NCI-H226 (cell line): Measurements from ENCODE around the gene EXOC1L.
A peak's percentile ranks its signal among the peaks of the same experiment; 100 is the strongest.

ENCODE experiments used
- DNase-seq: peaks from one replicate; pipeline ENCODE4 v3.0.0-alpha.2; 2015

Gene EXOC1L, protein sequence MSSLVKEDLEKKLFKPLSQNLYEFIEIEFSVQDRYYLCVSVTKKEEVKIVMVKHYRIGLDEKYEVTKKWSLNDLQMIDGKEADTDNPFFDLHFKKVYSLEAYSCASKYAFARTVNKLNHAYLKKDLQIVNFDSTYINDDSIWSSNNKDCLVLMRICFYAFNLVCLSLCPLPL

DNA sequence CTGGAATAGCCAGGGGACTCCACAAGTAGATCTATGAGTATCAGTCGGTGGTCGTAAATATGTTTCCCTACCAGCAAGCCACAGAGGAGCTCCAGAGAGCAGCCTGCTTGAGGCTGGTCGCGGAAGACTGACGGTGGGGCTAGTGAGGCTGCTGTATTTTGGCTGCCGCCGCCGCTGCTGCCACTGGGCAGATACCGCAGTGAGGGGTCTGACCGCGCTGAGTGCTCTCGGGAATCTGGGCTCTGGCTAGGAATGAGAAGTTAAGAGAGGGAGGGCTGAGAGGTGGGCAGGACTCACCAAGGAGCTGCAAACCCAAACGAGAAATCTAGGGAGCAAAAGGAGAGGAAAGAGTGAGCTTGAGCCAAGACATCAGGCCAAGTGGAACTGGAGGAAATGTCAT is at the start of gene EXOC1L:
TSS of gene EXOC1L (plus strand) at position 157 of the 400 bp plus-strand sequence. CDS start at position 394, 237 bp downstream.
- no peak for DNase-seq

DNA sequence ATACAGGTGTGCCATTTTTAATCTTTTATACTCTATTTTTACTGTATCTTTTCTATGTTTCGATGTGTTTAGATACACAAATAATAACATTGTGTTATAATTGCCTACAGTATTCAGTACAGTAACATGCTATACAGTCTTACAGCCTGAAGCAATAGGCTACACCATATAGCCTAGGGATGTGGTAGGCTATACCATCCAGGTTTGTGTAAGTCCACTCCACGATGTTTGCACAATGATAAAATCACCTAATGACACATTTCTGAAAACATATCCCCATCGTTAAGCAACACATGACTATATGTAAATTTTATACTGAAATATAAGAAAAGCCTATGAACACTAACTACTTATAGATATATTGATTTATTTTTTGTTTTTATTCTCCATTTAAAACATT is 48.9 kb upstream of the EXOC1L start:
- no peak for DNase-seq

DNA sequence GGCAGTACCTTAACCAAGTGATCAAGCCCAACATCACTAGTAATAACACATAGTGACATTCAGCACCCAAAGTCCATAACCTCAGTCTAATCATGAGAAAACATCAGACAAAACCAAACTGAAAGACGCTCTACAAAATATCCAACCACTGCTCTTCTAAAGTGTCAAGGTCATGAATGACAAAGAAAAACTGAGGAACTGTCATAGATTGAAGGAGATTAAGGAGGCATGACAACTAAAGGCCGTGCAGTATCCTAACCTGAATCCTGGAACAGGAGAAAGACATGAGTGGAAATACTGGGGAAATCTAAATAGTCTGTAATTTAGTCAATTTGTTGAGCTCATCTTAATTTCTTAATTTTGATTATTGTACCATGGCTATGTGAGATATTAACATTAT is 38.2 kb upstream of the EXOC1L start:
- DNase-seq: no peak

DNA sequence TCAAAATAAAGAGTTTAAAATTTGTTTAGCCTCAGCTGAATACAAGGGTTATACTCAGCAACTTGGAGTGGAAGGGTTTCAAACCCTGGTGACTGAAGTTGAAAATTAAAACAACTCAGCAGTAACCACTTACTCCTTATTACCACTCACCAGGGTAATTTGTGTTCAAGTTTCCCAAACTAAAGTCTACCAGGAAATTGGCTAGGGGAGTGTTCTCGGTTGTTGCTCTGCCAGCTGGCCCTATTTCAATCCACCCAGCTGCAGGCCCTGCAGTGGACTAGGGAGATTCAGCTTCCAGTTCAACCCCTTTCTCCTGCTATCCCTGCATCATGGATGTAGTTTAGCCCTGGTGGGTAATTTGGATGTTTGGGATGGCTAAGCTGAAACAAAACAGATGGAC is 37.8 kb upstream of the EXOC1L start:
- no peak for DNase-seq

DNA sequence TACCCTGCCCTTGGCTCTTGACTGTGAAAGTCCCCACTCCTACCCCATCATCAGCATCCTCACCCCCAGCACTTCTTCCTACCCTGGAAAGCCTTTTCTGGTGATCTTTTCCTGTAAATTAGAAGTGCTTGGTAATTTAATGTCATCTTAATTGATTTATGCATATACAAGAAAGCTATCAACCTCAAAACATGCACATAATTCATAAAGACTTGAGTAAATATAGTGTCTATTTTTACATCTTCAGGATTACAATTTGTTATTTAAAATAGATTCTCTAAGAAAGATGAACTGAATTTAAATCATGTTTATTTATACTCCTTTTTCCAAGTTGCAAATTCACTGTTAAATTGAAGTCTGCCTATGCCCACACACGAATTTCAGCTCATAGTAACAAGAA is 36.0 kb upstream of the EXOC1L start:
- DNase-seq: no peak

DNA sequence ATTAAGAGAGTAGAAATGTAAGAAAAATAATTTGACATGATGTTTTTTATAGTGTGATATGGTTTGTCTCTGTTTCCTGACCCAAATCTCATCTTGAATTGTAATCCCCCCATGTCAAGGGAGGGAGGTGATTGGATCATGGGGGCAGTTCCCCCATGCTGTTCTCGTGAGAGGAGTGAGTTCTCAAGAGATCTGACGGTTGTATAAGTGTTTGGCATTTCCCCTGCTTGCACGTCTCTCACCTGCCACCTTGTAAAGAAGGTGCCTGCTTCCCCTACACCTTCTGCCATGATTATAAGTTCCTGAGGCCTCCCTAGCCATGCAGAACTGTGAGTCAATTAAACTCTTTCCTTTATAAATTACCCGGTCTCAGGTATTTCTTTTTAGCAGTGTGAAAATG is 34.8 kb upstream of the EXOC1L start:
- DNase-seq: no peak

DNA sequence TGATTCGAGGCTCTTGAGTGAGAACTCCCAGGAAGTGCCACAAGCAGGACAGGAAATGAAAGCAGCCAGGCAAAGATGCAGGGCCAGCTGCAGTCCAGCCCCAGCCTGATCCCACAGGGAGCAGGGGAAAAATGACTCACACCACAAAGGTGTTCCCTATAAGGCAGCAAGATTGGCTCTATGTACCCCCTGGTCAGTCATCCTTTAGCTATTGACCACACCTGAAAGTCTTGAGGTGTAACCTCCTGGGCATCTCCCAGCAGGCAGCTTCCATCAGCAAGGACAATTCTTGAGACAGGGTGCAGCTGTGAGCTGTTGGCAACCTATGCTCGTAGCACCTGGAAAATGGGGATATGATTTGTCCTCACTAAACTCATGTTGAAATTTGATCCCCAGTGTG is 27.9 kb upstream of the EXOC1L start:
- DNase-seq: peak; percentile 17

DNA sequence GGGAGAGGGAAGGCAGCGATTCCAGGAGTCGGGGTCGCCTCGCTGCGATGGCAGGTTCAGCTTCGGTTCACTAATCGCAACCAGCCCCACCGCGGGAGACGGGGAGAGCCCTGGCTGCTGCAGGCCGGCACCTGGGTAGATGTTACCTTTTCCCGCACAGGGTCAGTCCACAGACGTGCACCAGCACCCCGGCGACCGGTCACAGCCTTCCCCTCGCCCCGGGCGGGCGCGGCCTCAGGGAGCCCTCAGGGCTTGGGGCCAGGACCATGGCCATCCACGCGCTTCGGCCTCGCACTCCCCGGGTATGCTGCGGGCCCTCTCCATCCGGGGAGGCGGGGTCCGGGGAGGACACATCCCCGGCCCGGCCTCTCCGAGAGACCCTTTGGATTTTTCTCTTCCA is 26.1 kb upstream of the EXOC1L start:
- DNase-seq: no peak

DNA sequence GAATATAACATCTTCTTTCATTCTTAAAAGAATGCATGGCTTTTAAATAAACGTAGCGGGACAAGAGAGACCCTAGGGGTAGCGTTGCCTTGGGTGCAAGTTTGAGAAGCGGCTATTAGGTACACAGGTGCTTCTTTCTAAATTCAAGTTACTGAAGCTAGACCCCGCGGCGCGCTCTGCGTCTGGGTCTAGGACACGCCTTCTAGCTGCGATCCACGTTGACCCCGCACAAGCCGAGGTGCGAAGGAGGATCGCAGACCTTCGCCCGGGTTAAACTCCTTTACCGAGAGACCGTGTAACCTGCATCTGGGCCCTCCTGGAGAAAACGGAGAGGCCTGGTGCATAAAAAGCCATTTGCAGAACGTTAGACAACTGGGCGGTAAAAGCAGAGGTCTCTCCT is 25.5 kb upstream of the EXOC1L start:
- DNase-seq: no peak

DNA sequence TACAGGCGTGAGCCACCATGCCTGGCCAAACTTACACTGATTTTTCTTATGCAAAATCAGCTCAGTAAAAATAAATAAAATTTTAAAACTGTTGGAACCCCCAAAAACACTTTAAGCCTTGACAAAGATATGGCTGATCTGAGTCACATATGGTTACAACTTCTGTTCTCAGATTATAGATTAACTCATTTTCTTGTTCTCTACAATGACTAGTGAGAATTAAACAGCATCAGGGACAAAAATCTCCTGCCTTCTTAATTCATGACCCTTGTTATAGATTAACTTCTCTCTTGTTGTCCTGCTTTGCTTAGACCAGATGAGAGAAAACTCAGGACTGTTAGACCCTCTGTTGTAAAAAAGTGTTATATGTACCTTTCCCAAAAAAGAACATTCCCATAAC is 24.2 kb upstream of the EXOC1L start:
- DNase-seq: no peak

DNA sequence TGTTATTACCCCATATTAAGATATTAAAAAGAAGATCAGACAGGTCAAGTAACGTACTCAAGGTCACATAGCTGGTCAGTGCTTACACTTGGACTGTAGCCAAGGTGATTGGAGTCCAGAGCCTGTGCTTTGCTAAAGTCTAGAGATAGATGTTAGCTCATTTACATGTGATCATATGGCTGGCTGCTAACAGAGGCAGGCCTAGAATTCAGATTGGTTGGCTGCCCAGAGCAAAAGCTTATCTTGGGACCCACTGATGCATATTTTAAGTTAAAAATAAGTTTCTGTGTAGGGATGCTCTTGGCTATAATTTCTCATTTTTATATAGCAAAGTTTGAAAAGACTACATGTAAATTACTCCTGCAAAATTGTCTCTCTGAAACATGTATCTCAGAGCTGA is 18.1 kb upstream of the EXOC1L start:
- no peak for DNase-seq

DNA sequence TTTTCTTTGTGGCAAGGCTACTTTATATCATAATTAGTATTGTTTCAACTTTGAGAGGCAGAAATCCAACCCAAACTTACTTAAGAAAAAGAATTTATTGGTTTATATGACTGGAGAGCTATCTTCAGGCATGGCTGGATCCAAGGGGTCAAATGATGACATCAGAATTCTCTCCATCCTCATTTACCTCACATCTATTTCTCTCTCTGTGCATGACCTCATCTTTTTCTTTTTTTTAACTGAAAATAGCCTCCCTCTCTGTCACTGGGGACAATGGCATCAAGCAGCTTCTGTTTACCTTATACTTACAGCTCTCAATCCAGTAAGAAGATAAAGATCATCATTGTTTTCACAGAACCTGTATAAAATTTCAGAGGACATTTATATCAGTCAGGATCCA is 12.0 kb upstream of the EXOC1L start:
- DNase-seq: no peak

DNA sequence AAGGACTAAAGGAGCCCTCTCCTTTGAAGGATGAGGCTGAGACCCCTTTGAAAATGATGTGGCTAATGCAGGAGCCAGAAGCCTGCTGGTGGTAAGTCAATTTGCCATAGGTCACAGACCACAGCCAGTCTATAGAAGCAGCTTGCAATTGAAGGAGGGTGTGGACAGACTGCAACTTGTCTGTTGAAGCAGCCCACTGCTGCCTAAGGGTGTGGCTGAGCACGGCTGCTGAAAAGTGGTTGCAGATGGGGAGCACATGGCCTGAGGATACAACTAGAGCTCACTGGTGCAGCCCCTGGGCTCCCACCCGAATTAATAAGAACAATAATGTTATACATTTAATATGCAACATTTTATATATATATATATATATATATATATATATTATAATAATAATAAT is 11.4 kb upstream of the EXOC1L start:
- no peak for DNase-seq

DNA sequence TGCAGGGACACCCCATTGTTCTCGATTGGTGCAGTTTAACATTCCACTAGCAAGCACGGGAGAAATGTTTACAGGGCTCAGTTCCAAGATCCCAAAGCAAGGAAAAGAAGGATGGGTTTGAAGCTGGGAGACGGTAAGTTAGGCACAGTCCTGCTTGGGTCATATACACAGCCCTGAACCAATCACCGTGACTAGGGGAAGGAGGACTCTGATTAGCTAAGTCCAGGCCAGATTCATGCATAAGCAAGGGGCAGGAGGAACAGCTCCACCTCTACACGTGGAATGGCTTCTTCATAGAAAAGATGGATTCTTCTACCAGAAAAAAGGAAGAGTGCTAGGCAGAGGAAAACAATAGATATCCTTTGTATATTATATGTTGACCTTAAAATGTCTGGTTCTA is 11.0 kb upstream of the EXOC1L start:
- DNase-seq: no peak

DNA sequence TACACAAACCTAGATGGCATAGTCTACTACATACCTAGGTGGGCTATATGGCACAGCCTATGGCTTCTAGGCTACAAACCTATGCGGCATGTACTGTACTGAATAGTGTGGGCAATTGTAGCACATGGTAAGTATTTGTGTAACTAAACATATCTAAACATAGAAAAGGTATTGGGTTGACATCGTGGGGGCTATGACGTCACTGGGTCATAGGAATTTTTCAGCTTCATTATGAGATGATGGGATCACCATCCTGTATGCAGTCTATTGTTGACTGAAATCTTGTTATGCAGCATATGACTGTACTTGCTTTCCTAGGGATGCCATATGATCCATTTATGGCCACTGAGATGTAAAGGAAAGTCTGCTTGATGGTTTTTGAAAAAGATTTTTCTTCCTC is 1.9 kb upstream of the EXOC1L start:
- DNase-seq: no peak

DNA sequence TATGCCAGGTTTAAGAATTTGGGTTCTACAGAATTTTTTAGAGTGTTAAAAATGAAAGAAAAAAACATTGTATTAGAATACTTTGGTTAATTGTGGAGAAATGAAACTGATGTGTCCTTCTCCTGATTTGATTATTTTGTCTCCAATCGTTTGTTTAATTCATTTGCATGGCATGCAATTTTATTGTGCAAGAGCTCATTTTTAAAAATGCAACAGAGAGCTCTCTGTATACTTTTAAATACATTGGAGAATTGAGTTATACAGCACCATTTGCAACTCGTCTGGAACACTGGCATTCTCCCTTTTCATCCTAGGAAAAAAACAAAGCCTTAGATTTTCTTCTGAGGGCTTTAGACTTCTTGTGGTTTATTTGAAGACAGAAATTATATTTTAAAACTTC is 689 bp downstream of the EXOC1L start:
- no peak for DNase-seq

DNA sequence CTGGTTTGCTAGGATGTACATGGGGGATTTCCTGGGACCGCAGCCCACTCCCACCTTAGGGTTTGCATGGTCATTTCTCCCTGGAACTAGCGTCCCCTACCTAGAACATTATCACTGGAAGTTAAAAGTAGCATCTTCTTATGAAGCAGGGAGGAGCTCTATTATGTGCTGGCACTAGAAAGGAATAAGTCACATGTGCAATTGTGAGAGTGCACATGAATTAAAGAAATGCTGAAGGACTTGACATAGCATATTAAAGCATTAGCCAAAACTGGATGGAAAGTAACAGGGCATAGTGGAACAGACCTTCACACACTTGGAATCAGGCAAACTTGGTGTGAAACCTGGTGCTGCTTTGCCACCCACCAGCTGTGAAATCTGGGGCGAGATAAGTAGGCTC is 2.7 kb downstream of the EXOC1L start:
- DNase-seq: no peak

DNA sequence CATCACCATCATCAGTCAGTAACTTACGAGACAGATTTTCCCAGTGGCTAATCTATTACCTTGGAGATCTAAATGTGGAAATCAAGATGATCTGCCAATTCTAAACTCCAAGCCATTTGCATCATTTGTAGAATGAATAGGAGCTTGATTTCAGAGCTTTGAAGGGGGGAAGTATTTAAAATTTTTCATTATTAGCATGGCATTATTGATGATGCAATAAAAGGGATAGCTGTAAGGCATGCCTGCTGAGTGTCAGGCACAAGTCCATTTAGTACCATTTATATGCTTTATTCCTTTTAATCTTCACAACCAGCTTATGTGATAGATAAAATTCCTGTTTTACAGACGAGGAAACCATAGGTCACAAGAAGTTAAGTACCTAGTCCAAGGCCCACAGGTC is 5.3 kb downstream of the EXOC1L start:
- DNase-seq: no peak

DNA sequence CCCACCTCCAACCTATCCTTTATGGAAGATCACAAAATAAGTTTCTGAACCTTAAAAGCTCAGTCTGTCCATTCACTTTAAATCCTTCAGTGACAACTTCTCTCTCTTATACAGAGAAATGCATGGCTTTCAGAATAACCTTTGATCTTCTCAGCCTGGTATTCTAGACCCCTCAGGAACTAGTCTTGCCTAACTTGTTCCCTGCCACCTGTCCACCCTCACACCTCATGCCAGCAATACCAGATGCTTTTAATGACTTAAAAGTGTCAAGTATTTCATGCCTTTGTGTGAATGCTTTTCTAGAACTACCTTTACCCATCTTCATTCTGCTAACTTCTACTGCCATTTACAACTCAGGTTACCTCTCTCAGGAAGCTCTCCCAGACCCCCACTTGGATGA is 7.4 kb downstream of the EXOC1L start:
- DNase-seq: no peak

DNA sequence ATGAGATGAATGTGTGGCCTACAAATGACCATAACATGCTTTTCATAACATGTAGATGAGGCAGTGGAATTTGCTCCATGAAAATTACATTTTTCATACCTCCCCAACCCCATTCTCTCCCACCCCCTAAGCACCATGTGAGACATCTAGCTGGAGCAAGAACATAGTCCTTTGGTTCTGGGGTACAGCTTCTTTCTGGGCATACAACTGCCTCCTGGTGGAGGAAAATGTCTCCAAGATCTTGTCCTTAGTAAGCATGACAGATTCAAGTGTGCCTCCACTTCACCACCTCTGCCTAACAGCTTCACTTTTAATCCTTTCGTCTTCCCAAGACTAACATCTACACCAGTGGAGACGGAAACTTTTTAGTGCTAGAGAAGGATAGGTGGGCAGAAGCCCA is 8.0 kb downstream of the EXOC1L start:
- DNase-seq: no peak

DNA sequence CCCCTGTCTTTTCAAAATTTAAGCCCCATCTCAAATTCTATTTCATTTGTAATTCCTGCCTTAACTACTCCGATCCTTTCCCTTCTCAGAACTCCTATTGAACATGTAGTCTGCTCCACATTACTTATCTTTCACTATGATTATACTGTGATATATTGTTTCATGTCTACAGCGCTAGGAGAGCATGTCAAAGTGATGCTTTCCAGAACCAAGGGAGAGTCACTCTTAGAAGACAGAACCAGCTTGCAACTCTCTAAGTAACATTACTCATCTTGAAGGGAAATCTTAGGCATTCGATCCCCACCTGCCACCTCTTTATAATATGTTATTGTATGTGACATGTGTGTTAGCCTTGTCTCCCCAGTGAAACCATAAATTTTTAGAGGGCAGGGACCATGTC is 10.5 kb downstream of the EXOC1L start:
- no peak for DNase-seq

DNA sequence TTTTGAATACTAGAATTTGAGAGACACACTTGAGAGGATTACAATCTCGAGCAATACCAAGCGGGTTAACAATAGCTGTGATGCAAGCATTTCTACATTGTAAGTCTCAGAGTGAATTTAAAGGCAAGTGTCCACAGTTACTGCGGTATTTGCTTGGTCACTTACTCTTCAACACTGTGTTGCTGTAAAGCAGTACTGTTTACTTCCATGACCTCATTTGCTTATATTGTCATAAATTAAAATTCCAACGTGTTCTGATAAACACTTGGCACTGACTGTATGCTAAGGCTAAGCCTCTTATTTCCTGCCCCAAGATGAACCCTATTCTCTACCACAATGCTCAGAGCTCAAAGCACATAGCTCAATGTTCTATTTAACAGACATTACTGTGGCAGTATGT is 11.1 kb downstream of the EXOC1L start:
- no peak for DNase-seq

DNA sequence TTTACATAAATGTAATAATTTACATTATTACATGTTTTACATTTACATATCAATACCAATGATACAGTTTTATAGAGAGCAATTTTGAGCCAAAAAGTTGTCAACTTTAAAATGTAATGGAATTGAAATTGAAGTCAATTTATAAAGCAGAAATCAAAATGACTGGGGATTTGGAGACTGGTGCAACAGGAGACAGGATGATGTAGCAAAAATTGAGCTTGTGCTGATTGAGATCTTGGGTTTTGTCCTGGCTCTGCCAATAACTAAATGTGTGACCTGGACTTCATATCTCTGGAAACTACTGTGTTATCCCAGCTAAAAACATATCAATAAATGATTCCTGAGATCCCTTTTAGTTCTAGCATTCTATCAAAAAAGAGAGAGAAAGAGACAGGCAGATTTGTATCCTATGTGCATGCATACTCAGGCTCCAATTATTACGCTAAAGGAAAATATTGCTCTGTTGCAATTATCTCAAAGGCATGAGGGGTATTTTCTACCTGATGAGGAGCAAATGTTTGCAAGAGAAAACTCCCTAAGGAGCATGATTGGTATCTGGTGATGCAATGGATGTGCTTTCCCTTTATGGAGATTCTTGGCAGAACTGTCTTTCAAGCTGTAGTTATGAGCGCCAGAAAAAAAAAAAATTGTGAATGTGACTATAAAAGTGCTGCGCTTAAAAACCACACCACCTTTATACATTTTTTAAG is 14.7 kb downstream of the EXOC1L start:
- DNase-seq: peak; percentile 57

DNA sequence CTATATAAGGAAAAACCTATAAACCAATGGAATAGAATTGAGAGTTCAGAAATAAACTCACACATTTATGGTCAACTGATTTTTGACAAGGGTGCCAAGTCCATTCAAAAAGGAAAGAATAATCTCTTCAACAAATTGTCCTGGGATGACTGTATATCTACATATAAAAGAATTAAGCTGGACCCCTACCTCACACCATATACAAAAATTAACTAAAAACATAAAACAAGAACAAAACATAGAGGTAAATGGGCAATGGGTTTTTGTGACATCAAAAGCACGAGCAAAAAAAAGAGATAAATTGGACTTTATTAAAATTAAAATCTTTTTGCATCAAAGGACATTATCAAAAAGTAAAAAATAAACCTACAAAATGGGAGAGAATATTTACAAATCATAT is 18.3 kb downstream of the EXOC1L start:
- no peak for DNase-seq

DNA sequence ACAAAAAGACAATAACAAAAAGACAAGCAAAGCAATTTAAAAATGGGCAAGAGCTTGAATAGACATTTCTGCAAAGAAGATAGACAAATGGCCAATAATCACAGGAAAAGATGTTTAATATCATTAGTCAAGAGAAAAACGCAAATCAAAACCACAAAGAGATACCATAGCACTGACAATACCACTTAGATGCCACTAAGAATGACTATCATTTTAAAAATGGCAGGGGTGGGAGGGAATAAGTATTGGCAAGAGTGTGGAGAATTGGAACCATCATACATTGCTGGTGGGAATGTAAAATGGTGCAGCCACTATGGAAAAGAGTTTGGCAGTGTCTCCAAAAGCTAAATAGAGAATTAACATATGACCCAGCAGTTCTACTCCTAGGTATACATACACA is 18.8 kb downstream of the EXOC1L start:
- peak; percentile 49 for DNase-seq
